ENCODE measurements around the gene SBK3.

- TF ChIP-seq POLR2AphosphoS5 (IDR thresholded peaks at IDR 0.05; ENCODE audit: borderline replicate concordance, low read depth, low read length) (no peak), EZH2 (IDR thresholded peaks at IDR 0.05) (no peak)
Observed at GRCh38 chr19:55544014-55544413, 1.3 kb downstream of the SBK3 start.

All from SK-N-MC (cell line).